Lung (tissue), 12 donors: ENCODE data around the gene TLR6. TPM values are rescaled to one million over a fixed set of nuclear protein-coding genes. Genes with fewer than 3 reads are reported as not detected.
A peak's percentile ranks its signal among the peaks of the same experiment; 100 is the strongest.

Experiments used
- ATAC-seq: fragments of 200-7000 bp; cut with Tn5 transposase; one replicate; pipeline ENCODE4 v1.9.1; 2020; ENCODE audit warnings: moderate number of reproducible peaks; ENCODE audit not compliant: insufficient read depth, low FRiP score
- DNase-seq, 3 donors: peaks; one replicate each; pipeline ENCODE4 v3.0.0-alpha.2; 2013 to 2017
- H3K27ac ChIP-seq, 2 donors: one replicate each; pipeline ENCODE4 v1.5.1; 2013; ENCODE audit warnings: mild to moderate bottlenecking in 2 of 2, moderate library complexity in 2 of 2, control low read depth in 1 of 2, inconsistent platforms in 1 of 2, low read depth in 1 of 2, low read length in 1 of 2
- H3K27me3 ChIP-seq, 3 donors: one replicate each; pipeline ENCODE4 v1.5.1; 2013; ENCODE audit warnings: low read length in 2 of 3; ENCODE audit not compliant: control insufficient read depth in 3 of 3, insufficient read depth in 3 of 3
- H3K36me3 ChIP-seq, 4 donors: one replicate each; pipeline ENCODE4 v1.5.1; 2013; ENCODE audit warnings: low read length in 4 of 4, mild to moderate bottlenecking in 1 of 4, moderate library complexity in 1 of 4; ENCODE audit not compliant: control insufficient read depth in 4 of 4, insufficient read depth in 4 of 4
- H3K4me1 ChIP-seq, 5 donors: one replicate each; pipeline ENCODE4 v1.5.1; 2013; ENCODE audit warnings: low read length in 5 of 5, mild to moderate bottlenecking in 2 of 5, moderate library complexity in 1 of 5; ENCODE audit not compliant: control insufficient read depth in 5 of 5, insufficient read depth in 5 of 5
- H3K4me3 ChIP-seq: one replicate; pipeline ENCODE4 v1.5.1; 2013; ENCODE audit warnings: mild to moderate bottlenecking, control low read depth, moderate library complexity
- H3K9ac ChIP-seq, 2 donors: one replicate each; pipeline ENCODE4 v1.5.1; 2013; ENCODE audit warnings: low read length in 2 of 2, control low read depth in 1 of 2; ENCODE audit not compliant: insufficient read depth in 1 of 2
- H3K9me3 ChIP-seq, 4 donors: one replicate each; pipeline ENCODE4 v1.5.1; 2013; ENCODE audit warnings: low read length in 3 of 4, mild to moderate bottlenecking in 1 of 4, moderate library complexity in 1 of 4; ENCODE audit not compliant: control insufficient read depth in 4 of 4, insufficient read depth in 3 of 4
- WGBS, 2 donors: extraction: QIAGEN DNeasy Blood & Tissue Kit; methylation state at CpG; one replicate each; pipeline ENCODE4 v1.1.7; 2013; 5-methylcytosine and 5-hydroxymethylcytosine counted together
- polyA plus RNA-seq, 2 donors: library from polyadenylated mRNA; stranded (reverse); fragments of 200-250 nt; gene quantifications; one replicate each; pipeline ENCODE4 v1.2.1, GENCODE V29; 2013
- total RNA-seq, 2 donors: library from RNA; depleted of rRNA in 1 of 2; stranded (reverse); fragments of >200 nt in 1 of 2; gene quantifications; one replicate each; pipeline ENCODE4 v1.2.1, GENCODE V29; 2014 to 2021
- TF ChIP-seq, protein P1 (sequence below): IDR thresholded peaks from 2 replicates; pipeline ENCODE4 v1.5.1; 2012; ENCODE audit warnings: mild to moderate bottlenecking; ENCODE audit errors: control extremely low read depth, extremely low read depth
- donor health status: control.
- donor health status: control.
- donor health status: Bipolar disorder and iron deficiency.
- donor health status: healthy.
- donor health status: DM: yes; HTN: yes; CAD: no.

TLR6 gene
- total and polyA plus RNA-seq, 4 donors = 0.53 to 6.3 (median 5.0) TPM

DNA sequence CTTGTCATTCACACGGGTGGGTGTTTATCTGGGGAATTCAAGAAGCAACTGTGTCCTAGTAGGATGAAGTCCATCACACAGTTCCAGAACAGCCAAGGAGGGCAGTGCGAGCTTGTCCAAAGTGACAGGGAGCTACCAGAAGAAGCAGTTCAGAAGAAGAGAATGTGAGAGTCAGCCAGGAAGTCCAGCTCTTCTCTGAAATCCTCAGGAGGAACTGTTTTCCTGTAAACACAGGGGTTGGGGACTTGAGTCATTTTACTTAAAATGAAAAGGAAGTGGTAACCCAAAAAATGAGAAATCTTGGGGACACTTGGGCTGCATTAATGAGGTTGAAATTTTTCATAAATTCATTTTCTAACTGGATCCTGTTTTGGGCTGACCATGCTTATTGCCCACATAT lies 65.6 kb downstream of the TLR6 start:
- H3K4me3 ChIP-seq = no peak overlapping the region
- no peaks in the 10 kb centered on the region for H3K9me3 ChIP-seq
- ATAC-seq (no peak), DNase-seq (no peak)
- WGBS, 2 donors = 35 to 57% methylated on average over 2 of the region's 2 CpGs
- no peaks in the 10 kb centered on the region for H3K4me1 ChIP-seq
- TF ChIP-seq, protein P1, sequence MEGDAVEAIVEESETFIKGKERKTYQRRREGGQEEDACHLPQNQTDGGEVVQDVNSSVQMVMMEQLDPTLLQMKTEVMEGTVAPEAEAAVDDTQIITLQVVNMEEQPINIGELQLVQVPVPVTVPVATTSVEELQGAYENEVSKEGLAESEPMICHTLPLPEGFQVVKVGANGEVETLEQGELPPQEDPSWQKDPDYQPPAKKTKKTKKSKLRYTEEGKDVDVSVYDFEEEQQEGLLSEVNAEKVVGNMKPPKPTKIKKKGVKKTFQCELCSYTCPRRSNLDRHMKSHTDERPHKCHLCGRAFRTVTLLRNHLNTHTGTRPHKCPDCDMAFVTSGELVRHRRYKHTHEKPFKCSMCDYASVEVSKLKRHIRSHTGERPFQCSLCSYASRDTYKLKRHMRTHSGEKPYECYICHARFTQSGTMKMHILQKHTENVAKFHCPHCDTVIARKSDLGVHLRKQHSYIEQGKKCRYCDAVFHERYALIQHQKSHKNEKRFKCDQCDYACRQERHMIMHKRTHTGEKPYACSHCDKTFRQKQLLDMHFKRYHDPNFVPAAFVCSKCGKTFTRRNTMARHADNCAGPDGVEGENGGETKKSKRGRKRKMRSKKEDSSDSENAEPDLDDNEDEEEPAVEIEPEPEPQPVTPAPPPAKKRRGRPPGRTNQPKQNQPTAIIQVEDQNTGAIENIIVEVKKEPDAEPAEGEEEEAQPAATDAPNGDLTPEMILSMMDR = no peak
- no peaks in the 10 kb centered on the region for H3K27me3 ChIP-seq
- no peak overlapping the region for H3K9ac ChIP-seq
- no peaks in the 10 kb centered on the region for H3K36me3 ChIP-seq
- H3K27ac ChIP-seq = peak overlapping the region in 1 of 2 donors; percentile 52

DNA sequence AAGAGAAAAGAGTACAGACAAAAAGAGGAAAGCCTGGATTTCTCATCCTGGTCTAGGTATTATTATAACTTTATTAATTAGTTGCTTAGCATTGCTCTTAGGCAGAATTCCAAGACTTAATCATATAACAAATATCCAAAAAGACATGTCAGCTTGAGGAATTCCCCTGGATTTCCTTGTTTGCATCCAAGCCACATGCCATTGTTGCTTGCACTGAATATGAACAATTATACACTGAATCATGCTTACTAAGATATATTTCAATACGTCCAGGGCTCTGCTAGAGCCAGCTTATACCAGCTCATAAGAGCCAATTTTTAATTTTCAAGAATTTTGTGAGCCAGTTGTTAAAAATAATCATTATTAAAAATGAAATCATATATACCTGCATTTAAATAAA lies 68.3 kb downstream of the TLR6 start:
- TF ChIP-seq, protein P1 = no peak
- Histone ChIP-seq H3K27ac (no peak overlapping the region), H3K36me3 (no peaks in the 10 kb centered on the region), H3K4me3 (no peak overlapping the region), H3K4me1 (no peaks in the 10 kb centered on the region), H3K9me3 (no peaks in the 10 kb centered on the region), H3K9ac (no peak overlapping the region), H3K27me3 (no peaks in the 10 kb centered on the region)
- 29 to 55% methylated on average over 1 of the region's 1 CpG for WGBS, 2 donors
- ATAC-seq (no peak), DNase-seq (no peak)

DNA sequence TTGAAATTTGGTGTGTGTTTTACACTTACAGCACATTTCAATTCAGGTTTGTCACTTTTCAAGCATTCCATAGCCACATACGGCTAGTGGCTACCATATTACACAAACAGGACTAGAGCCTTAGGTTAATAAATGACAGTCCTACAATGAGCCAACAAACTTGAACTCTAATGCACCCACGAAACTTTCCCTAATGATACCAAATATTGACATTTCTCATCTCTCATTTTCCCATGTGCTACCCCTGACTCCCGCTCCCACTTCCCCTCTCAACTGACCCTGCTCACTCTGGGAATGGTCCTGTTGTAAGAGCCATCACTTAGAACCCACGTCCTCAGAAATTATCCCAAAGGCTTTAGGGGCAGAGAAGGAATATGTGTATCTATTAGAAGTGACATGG lies 68.9 kb downstream of the TLR6 start:
- TF ChIP-seq, protein P1 = no peak
- no peak overlapping the region for H3K9ac ChIP-seq
- H3K27ac ChIP-seq = no peak overlapping the region
- no peak overlapping the region for H3K4me3 ChIP-seq
- WGBS, 2 donors = 74 to 82% methylated on average over 4 of the region's 4 CpGs
- H3K27me3 ChIP-seq = no peaks in the 10 kb centered on the region
- no peak for DNase-seq
- H3K9me3 ChIP-seq = no peaks in the 10 kb centered on the region
- no peaks in the 10 kb centered on the region for H3K36me3 ChIP-seq
- ATAC-seq = no peak
- no peaks in the 10 kb centered on the region for H3K4me1 ChIP-seq

DNA sequence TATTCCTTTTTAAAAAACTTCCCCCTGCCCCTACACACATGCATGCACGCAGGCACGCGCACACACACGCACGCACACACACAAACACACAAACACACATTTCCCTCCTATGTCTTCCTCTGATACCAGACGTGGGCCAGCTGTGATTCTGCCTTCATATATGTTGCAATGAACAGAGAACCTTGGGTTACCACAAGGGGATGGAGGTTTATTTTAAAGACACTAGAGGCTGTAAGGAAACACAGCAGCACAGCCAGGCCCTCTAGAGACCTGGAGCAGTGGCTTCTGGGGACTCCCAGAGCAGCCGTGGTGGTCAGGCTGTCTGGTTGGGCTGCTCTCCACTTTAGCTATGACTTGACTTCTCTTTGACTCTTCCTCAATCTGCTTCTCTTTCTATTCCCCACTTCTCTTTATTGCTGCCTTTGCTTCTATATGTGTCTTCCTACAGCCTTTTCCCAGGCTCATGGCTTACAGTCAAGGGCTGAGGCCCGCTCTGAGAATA lies 70.7 kb downstream of the TLR6 start:
- Histone ChIP-seq H3K4me3 (no peak overlapping the region), H3K9ac (no peak overlapping the region), H3K36me3 (no peaks in the 10 kb centered on the region), H3K27ac (peak overlapping the region in 1 of 2 donors; percentile 67), H3K27me3 (no peaks in the 10 kb centered on the region), H3K9me3 (no peaks in the 10 kb centered on the region), H3K4me1 (no peaks in the 10 kb centered on the region)
- ATAC-seq (peak; percentile 67), DNase-seq (peak in 1 of 3 donors; percentile 34)
- 65 to 78% methylated on average over 8 of the region's 8 CpGs for WGBS, 2 donors
- TF ChIP-seq, protein P1 = no peak
